Osteoblast (primary cell): ENCODE results near the gene SDC3. TPM values are rescaled to one million over a fixed set of nuclear protein-coding genes. Genes with fewer than 3 reads are reported as not detected.

ENCODE experiments used
- DNase-seq: peaks from one replicate; pipeline ENCODE4 v3.0.0; 2011; ENCODE audit warnings: low spot score, mixed read lengths; ENCODE audit not compliant: insufficient read length; ENCODE audit errors: missing footprints
- H2AFZ ChIP-seq: 2 replicates; pipeline ENCODE4 v1.6.0; 2011; ENCODE audit warnings: mild to moderate bottlenecking, low read length
- H3K27ac ChIP-seq: 2 replicates; pipeline ENCODE4 v1.5.1; 2011; ENCODE audit warnings: mild to moderate bottlenecking, low read depth, low read length, moderate library complexity
- H3K27me3 ChIP-seq: 2 replicates; pipeline ENCODE4 v1.6.0; 2012; ENCODE audit warnings: mild to moderate bottlenecking, control low read depth, inconsistent platforms, low read length, moderate library complexity; ENCODE audit not compliant: insufficient read depth
- H3K36me3 ChIP-seq: 2 replicates; pipeline ENCODE4 v1.5.1; 2011; ENCODE audit warnings: mild to moderate bottlenecking, low read length, control low read depth, moderate library complexity; ENCODE audit not compliant: insufficient read depth
- H3K4me1 ChIP-seq: 2 replicates; pipeline ENCODE4 v1.5.1; 2011; ENCODE audit warnings: mild to moderate bottlenecking, low read length, control low read depth, moderate library complexity; ENCODE audit not compliant: insufficient read depth
- H3K4me2 ChIP-seq: 2 replicates; pipeline ENCODE4 v1.6.0; 2011; ENCODE audit warnings: mild to moderate bottlenecking, low read length; ENCODE audit not compliant: insufficient read depth
- H3K4me3 ChIP-seq: fragments of 200-600 bp; sonication (generic); 3 replicates; pipeline ENCODE4 v1.5.1; 2012; ENCODE audit warnings: mild to moderate bottlenecking, low read length, inconsistent platforms; ENCODE audit not compliant: insufficient read depth
- H3K79me2 ChIP-seq: 2 replicates; pipeline ENCODE4 v1.6.0; 2012; ENCODE audit warnings: mild to moderate bottlenecking, low read length, control low read depth, inconsistent platforms; ENCODE audit not compliant: insufficient read depth
- H3K9me3 ChIP-seq: 2 replicates; pipeline ENCODE4 v1.5.1; 2011; ENCODE audit warnings: low read depth, low read length, control low read depth
- H4K20me1 ChIP-seq: 2 replicates; pipeline ENCODE4 v1.6.0; 2012; ENCODE audit warnings: mild to moderate bottlenecking, low read length, control low read depth; ENCODE audit not compliant: insufficient read depth
- total RNA-seq: library from RNA; depleted of rRNA; stranded (reverse); fragments of >200 nt; gene quantifications from 2 replicates; pipeline ENCODE4 v1.2.3, GENCODE V29; 2012
- TF ChIP-seq, protein P1 (sequence below): IDR thresholded peaks from 2 replicates; pipeline ENCODE4 v1.5.1; 2011; ENCODE audit warnings: mild to moderate bottlenecking, low read depth, low read length, moderate library complexity; ENCODE audit errors: extremely low read depth

The SDC3 gene
- total RNA-seq, 1 donor = 39.8 TPM

- DNase-seq = no peak
- Histone ChIP-seq H3K79me2 (no peaks in the 10 kb centered on the region), H2AFZ (no peak overlapping the region), H3K27ac (no peak overlapping the region), H3K4me2 (no peak overlapping the region), H3K4me1 (no peaks in the 10 kb centered on the region), H3K36me3 (peaks cover 15% of the 10 kb centered on the region), H3K9me3 (no peaks in the 10 kb centered on the region), H4K20me1 (peaks cover 5% of the 10 kb centered on the region), H3K27me3 (no peaks in the 10 kb centered on the region), H3K4me3 (no peak overlapping the region)
- TF ChIP-seq, protein P1, sequence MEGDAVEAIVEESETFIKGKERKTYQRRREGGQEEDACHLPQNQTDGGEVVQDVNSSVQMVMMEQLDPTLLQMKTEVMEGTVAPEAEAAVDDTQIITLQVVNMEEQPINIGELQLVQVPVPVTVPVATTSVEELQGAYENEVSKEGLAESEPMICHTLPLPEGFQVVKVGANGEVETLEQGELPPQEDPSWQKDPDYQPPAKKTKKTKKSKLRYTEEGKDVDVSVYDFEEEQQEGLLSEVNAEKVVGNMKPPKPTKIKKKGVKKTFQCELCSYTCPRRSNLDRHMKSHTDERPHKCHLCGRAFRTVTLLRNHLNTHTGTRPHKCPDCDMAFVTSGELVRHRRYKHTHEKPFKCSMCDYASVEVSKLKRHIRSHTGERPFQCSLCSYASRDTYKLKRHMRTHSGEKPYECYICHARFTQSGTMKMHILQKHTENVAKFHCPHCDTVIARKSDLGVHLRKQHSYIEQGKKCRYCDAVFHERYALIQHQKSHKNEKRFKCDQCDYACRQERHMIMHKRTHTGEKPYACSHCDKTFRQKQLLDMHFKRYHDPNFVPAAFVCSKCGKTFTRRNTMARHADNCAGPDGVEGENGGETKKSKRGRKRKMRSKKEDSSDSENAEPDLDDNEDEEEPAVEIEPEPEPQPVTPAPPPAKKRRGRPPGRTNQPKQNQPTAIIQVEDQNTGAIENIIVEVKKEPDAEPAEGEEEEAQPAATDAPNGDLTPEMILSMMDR = no peak
These were observed 19.6 kb upstream of the SDC3 start for GRCh38 chr1:30928171-30928570.

DNA sequence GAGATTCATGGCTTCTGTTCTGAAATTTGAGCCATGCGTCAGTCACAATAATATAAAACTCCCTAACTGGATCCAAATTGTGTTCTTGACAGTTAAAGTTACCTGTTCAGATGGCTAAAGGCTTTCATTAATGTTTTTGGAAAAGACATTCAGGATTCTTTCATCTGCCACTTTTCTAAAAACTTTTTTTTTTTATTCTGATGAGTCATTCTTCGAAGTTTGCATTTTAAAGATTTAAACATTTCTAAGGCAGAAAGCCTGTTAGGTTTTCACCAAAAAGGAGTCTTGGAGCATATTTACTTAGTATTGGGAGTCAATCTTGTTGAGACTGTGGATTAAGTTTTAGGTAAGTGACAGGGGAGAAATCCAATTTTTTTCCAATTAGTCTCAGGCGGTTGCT is 18.9 kb upstream of the SDC3 start:
- Histone ChIP-seq H3K4me3 (no peak overlapping the region), H3K4me2 (no peak overlapping the region), H3K27ac (no peak overlapping the region), H3K27me3 (no peaks in the 10 kb centered on the region), H2AFZ (no peak overlapping the region), H3K79me2 (no peaks in the 10 kb centered on the region), H4K20me1 (peaks cover 5% of the 10 kb centered on the region), H3K4me1 (no peaks in the 10 kb centered on the region), H3K36me3 (peaks cover 11% of the 10 kb centered on the region), H3K9me3 (no peaks in the 10 kb centered on the region)
- DNase-seq = no peak
- TF ChIP-seq, protein P1 = no peak

DNA sequence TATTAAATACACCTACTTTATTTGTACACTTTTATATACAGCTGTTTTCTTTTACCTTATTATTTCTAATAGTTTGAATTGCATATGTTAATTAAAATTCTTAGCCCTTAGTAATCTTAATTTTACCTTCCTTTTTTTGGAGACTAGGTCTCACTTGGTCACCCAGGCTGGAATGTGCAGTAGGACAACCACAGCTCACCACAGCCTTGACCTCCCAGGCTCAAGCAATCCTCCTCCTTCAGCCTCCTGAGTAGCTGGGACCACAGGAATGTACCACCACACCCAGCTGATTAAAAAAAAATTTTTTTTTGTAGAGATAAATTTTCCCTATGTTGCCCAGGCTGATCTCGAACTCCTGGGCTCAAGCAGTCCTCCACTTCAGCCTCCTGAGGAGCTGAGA is 15.0 kb upstream of the SDC3 start:
- H3K36me3 ChIP-seq = no peaks in the 10 kb centered on the region
- H3K4me2 ChIP-seq = no peak overlapping the region
- no peaks in the 10 kb centered on the region for H4K20me1 ChIP-seq
- DNase-seq = no peak
- H3K4me1 ChIP-seq = peaks cover 6% of the 10 kb centered on the region
- no peaks in the 10 kb centered on the region for H3K27me3 ChIP-seq
- TF ChIP-seq, protein P1 = no peak
- H3K9me3 ChIP-seq = no peaks in the 10 kb centered on the region
- H3K79me2 ChIP-seq = no peaks in the 10 kb centered on the region
- no peak overlapping the region for H2AFZ ChIP-seq
- H3K27ac ChIP-seq = no peak overlapping the region
- H3K4me3 ChIP-seq = no peak overlapping the region

DNA sequence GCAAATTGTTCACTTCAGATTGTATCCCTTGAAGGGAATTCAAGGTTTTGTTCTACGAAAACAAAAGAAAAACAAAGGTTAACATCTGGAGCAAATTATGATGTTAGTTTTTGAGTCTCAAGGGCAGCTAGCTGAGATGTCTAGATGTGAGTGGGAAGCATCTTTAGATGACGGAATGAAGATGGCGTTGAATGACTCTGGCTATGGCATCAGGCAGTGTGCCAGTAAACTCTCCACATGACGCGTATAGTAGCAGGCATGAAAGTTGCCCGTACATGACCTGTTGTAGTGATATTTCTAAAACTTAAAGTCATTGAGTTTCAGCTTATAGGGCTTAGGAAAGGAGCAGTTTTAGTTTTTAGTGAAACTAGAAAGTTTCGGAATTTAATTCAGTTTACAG is 12.3 kb upstream of the SDC3 start:
- peak; percentile 59 for DNase-seq
- Histone ChIP-seq H3K27me3 (no peaks in the 10 kb centered on the region), H2AFZ (no peak overlapping the region)

More for the DNA sequence above, 12.3 kb upstream of the SDC3 start:
- Histone ChIP-seq H4K20me1 (no peaks in the 10 kb centered on the region), H3K36me3 (no peaks in the 10 kb centered on the region), H3K27ac (no peak overlapping the region), H3K4me2 (peak overlapping the region; percentile 45), H3K4me3 (no peak overlapping the region), H3K9me3 (no peaks in the 10 kb centered on the region), H3K79me2 (no peaks in the 10 kb centered on the region), H3K4me1 (peaks cover 6% of the 10 kb centered on the region)
- TF ChIP-seq, protein P1 = no peak
